Activated CD4-positive, alpha-beta T cell treated with anti-CD3 and anti-CD28 coated beads, Interleukin-2, amount 10 ng/mL, durations not matched to agents 24 days and 14 days (primary cell): ENCODE results near the gene CYP20A1. TPM values are rescaled to one million over a fixed set of nuclear protein-coding genes. Genes with fewer than 3 reads are reported as not detected.

ENCODE experiments used
- total RNA-seq: library from RNA; stranded (reverse); gene quantifications from 2 replicates; pipeline ENCODE4 v1.2.3, GENCODE V29; 2022

CYP20A1 gene
- total RNA-seq, 1 donor from 2014 or later, result 21.6 TPM

Other genes starting within 250 kb of the CYP20A1 start
- gene NBEAL1, start 224.1 kb upstream of the CYP20A1 start, total RNA-seq, result 7.2 and 9.5 TPM in 2 replicates
- gene ABI2, start 89.4 kb downstream of the CYP20A1 start, total RNA-seq, result 27.5 and 32.7 TPM in 2 replicates